ENCODE results near the gene SDR9C7.

- TF ChIP-seq GATA3 (IDR thresholded peaks at IDR 0.05; ENCODE audit: low read depth, low read length) = no peak
- no peak for TF ChIP-seq GATA2 (IDR thresholded peaks at IDR 0.05; ENCODE audit: low read depth, low read length)
These were observed 56.8 kb downstream of the SDR9C7 start for GRCh38 chr12:56877195-56878009.

All from SH-SY5Y (cell line).